Measurements from ENCODE around the gene SH3RF2.

- TF ChIP-seq CTCF (IDR thresholded peaks at IDR 0.05) (no peak), EZH2 (IDR thresholded peaks at IDR 0.05; ENCODE audit: borderline replicate concordance, insufficient read depth, low read depth, low read length, poor library complexity, severe bottlenecking) (no peak)
These were observed 11.7 kb downstream of the SH3RF2 start for GRCh38 chr5:145948047-145948446.

Data from B cell (primary cell).